ENCODE measurements around the gene PHKG2. TPM values are rescaled to one million over a fixed set of nuclear protein-coding genes. Genes with fewer than 3 reads are reported as not detected.
A peak's percentile ranks its signal among the peaks of the same experiment; 100 is the strongest.

The PHKG2 gene
- total and polyA plus RNA-seq, 7 donors: 10.1 to 21.3 (median 13.2) TPM

- peak overlapping the region; percentile 23 for H3K27ac ChIP-seq
- no peak overlapping the region for H3K4me3 ChIP-seq
- intact Hi-C loops (cut with DNase I): loop anchor here in 1 of 2 donors (2.0 kb wide), 1 partner anchor 14 kb away; no protein-coding TSS in a partner anchor
- no peaks in the 10 kb centered on the region for H3K4me1 ChIP-seq
- H3K27me3 ChIP-seq (ENCODE audit: insufficient read depth in 3 of 3, low read length in 2 of 3): no peaks in the 10 kb centered on the region
- 70 to 73% (median 71%) methylated on average over 23 of the region's 23 CpGs for WGBS, 3 donors
- H3K36me3 ChIP-seq (ENCODE audit: insufficient read depth in 1 of 2, low read depth in 1 of 2): peaks cover 10 to 98% of the 10 kb centered on the region in 2 donors
- no peak for DNase-seq
- TF ChIP-seq CTCF (IDR thresholded peaks at IDR 0.05): no peak
- ATAC-seq: peak in 3 of 4 donors; percentile 24 to 36 (median 31)
- H3K9me3 ChIP-seq: no peaks in the 10 kb centered on the region
Measured at GRCh38 chr16:30724641-30725417, 23.4 kb upstream of the PHKG2 start.

GRCh38 chr16:30725418-30725792, 22.8 kb upstream of the PHKG2 start:
- Histone ChIP-seq H3K4me3 (no peak overlapping the region), H3K4me1 (no peaks in the 10 kb centered on the region), H3K27me3 (ENCODE audit: insufficient read depth in 3 of 3, low read length in 2 of 3) (no peaks in the 10 kb centered on the region), H3K36me3 (ENCODE audit: insufficient read depth in 1 of 2, low read depth in 1 of 2) (peaks cover 10 to 98% of the 10 kb centered on the region in 2 donors), H3K9me3 (no peaks in the 10 kb centered on the region), H3K27ac (peak overlapping the region; percentile 23)
- DNase-seq: no peak
- ATAC-seq: no peak
- intact Hi-C loops (cut with DNase I): loop anchor here in 1 of 2 donors (2.0 kb wide), 1 partner anchor 13 kb away; no protein-coding TSS in a partner anchor
- WGBS, 3 donors: 86 to 98% (median 90%) methylated on average over 3 of the region's 3 CpGs
- no peak for TF ChIP-seq CTCF (IDR thresholded peaks at IDR 0.05)

- no peaks in the 10 kb centered on the region for H3K4me1 ChIP-seq
- DNase-seq: no peak
- ATAC-seq: no peak
- no peak overlapping the region for H3K27ac ChIP-seq
- H3K9me3 ChIP-seq: no peaks in the 10 kb centered on the region
- peaks cover 17 to 98% of the 10 kb centered on the region in 2 donors for H3K36me3 ChIP-seq (ENCODE audit: insufficient read depth in 1 of 2, low read depth in 1 of 2)
- no peak for TF ChIP-seq CTCF (IDR thresholded peaks at IDR 0.05)
- no peaks in the 10 kb centered on the region for H3K27me3 ChIP-seq (ENCODE audit: insufficient read depth in 3 of 3, low read length in 2 of 3)
- 89 to 94% (median 90%) methylated on average over 6 of the region's 6 CpGs for WGBS, 3 donors
- intact Hi-C loops (cut with DNase I): no loop called here
- H3K4me3 ChIP-seq: no peak overlapping the region
Measured at GRCh38 chr16:30728321-30728720, 19.9 kb upstream of the PHKG2 start.

- DNase-seq (no peak), ATAC-seq (peak in 1 of 4 donors; percentile 24)
- no peaks in the 10 kb centered on the region for H3K9me3 ChIP-seq
- H3K27ac ChIP-seq: no peak overlapping the region
- 71 to 82% (median 78%) methylated on average over 17 of the region's 17 CpGs for WGBS, 3 donors
- no peaks in the 10 kb centered on the region for H3K4me1 ChIP-seq
- no peaks in the 10 kb centered on the region for H3K27me3 ChIP-seq (ENCODE audit: insufficient read depth in 3 of 3, low read length in 2 of 3)
- no peak overlapping the region for H3K4me3 ChIP-seq
- TF ChIP-seq CTCF (IDR thresholded peaks at IDR 0.05): no peak
- intact Hi-C loops (cut with DNase I): no loop called here
- H3K36me3 ChIP-seq (ENCODE audit: insufficient read depth in 1 of 2, low read depth in 1 of 2): peaks cover 23 to 98% of the 10 kb centered on the region in 2 donors
Measured at GRCh38 chr16:30728899-30729672, 19.1 kb upstream of the PHKG2 start.

Data from psoas muscle (tissue), 8 donors.